ENCODE measurements around the gene COQ7.

The COQ7 gene

DNA sequence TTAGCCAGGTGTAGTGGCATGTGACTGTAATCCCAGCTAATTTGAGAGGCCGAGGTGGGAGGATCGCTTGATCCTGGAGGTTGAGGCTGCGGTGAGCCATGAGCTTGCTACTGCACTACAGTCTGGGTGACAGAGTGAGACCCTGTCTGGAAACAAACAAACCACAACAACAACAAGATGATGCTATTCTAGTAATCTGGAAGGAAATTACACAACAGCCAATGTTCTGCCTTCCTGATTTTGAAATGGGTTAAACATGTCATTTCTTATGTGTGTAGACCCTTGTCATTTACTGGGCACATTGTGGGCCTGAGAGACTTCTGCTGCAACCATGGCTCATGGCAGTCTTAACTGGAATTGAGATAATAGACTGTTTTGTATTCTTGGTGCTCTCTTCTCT, 5.9 kb downstream of the COQ7 start:
- TF ChIP-seq, protein P1, sequence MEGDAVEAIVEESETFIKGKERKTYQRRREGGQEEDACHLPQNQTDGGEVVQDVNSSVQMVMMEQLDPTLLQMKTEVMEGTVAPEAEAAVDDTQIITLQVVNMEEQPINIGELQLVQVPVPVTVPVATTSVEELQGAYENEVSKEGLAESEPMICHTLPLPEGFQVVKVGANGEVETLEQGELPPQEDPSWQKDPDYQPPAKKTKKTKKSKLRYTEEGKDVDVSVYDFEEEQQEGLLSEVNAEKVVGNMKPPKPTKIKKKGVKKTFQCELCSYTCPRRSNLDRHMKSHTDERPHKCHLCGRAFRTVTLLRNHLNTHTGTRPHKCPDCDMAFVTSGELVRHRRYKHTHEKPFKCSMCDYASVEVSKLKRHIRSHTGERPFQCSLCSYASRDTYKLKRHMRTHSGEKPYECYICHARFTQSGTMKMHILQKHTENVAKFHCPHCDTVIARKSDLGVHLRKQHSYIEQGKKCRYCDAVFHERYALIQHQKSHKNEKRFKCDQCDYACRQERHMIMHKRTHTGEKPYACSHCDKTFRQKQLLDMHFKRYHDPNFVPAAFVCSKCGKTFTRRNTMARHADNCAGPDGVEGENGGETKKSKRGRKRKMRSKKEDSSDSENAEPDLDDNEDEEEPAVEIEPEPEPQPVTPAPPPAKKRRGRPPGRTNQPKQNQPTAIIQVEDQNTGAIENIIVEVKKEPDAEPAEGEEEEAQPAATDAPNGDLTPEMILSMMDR (IDR thresholded peaks at IDR 0.05; ENCODE audit: borderline replicate concordance, insufficient read depth, low read depth, low read length) = no peak
- no peak overlapping the region for H3K4me3 ChIP-seq (ENCODE audit: low read depth, low read length)

DNA sequence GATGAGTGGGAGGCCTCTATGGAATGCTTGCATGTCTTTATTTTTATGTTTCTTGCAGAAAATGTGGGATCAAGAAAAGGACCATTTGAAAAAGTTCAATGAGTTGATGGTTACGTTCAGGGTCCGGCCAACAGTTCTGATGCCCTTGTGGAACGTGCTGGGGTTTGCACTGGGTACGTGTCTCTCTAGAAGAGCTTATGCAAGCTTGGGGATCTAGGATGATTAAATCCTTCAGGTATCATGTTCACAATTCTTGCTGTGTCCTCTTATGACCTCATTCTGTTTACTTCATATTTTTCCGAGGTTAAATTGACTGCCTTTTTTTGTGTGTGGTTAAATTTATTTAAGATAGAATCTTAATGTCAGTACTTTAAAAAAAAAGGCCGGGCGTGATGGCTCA, 6.4 kb downstream of the COQ7 start:
- TF ChIP-seq, protein P1 (IDR thresholded peaks at IDR 0.05; ENCODE audit: borderline replicate concordance, insufficient read depth, low read depth, low read length) = no peak
- no peak overlapping the region for H3K4me3 ChIP-seq (ENCODE audit: low read depth, low read length)

DNA sequence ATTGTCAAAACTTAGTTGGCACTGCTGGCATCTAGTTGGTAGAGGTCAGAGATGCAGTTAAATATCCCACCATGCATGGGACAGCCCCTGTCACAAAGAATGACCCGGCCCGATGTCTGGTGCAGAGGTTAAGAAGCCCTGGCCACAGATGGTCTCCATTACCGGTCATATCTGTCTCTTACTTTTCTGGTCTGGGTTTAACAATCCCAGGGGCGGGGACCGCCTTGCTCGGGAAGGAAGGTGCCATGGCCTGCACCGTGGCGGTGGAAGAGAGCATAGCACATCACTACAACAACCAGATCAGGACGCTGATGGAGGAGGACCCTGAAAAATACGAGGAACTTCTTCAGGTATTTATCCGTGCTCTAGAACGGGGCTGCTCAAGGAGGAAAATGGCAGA, 8.1 kb downstream of the COQ7 start:
- H3K4me3 ChIP-seq (ENCODE audit: low read depth, low read length) = no peak overlapping the region
- TF ChIP-seq, protein P1 (IDR thresholded peaks at IDR 0.05; ENCODE audit: borderline replicate concordance, insufficient read depth, low read depth, low read length) = no peak

DNA sequence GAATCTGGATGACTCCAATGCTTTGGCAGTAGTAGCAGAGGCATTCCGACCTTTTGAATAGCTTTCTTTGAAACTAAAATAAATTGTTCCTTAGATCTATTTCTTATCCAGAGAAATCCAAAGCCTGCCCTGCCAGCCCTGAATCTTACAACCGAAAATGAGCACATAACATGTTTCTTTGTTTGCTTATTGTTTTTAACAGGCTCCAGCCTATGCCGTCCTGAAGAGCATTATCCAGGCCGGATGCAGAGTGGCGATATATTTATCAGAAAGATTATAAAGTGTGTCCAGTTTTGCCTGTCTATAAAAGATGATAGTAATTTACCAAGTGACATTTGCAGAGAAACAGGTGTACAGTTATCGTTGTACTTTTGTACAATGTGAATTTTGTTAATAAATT, 10.5 kb downstream of the COQ7 start:
- no peak overlapping the region for H3K4me3 ChIP-seq (ENCODE audit: low read depth, low read length)
- TF ChIP-seq, protein P1 (IDR thresholded peaks at IDR 0.05; ENCODE audit: borderline replicate concordance, insufficient read depth, low read depth, low read length) = no peak

DNA sequence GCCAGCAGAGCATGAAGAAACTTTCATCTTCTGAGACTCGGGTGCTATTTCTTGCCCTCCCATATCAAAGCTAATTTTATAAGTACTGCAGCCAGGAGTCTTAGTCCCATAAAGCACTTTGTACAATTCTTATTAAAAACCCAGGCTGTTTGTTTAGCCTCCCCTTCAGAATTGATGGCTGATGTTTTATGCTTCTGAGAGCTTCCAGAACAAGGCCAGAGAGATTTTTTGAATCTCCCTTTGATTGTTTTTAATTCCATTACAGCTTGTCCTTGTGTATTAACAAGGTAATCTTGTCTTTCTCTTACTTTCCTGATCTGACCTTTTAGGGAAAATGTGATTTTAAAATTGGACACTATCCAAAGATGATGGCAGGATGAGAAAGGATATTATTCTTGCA, 16.3 kb downstream of the COQ7 start:
- TF ChIP-seq, protein P1 (IDR thresholded peaks at IDR 0.05; ENCODE audit: borderline replicate concordance, insufficient read depth, low read depth, low read length) = no peak
- H3K4me3 ChIP-seq (ENCODE audit: low read depth, low read length) = no peak overlapping the region

DNA sequence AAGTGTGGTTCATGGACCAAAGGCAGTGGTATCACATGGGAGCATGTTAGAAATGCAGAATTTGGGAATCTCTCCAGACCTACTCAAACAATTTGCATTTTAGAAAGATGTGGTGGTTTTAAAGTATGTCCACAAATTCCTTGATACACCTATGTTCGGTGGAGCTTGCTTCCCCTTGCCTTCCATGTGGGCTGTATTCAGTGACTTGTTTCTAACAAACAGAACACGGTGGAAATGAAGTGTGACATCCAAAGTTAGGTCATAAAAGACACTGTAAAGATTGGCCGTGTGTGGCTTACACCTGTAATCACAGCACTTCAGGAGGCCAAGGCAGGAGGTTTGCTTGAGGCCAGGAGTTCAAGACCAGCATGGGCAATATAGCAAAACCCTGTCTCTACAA, 16.7 kb downstream of the COQ7 start:
- no peak overlapping the region for H3K4me3 ChIP-seq (ENCODE audit: low read depth, low read length)
- TF ChIP-seq, protein P1 (IDR thresholded peaks at IDR 0.05; ENCODE audit: borderline replicate concordance, insufficient read depth, low read depth, low read length) = no peak

DNA sequence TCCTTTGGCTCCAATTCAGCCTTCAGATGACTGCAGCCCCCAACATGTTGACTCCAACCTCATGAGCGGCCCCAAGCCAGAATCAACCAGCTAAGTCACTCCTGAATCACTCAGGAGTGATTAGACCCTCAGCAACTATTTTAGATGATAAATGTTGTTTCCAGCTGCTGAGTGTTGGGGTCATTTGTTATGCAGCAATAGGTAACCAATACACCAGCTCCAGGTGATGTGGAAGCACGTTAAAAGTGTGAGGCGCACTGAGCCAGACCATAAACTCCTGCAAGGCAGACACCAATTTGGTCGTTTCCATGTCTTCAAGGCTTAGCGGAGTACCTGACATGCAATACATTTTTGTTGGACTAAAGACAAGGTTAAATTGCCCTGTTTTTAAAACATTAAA, 17.5 kb downstream of the COQ7 start:
- H3K4me3 ChIP-seq (ENCODE audit: low read depth, low read length) = no peak overlapping the region
- TF ChIP-seq, protein P1 (IDR thresholded peaks at IDR 0.05; ENCODE audit: borderline replicate concordance, insufficient read depth, low read depth, low read length) = no peak

All from GM12875 (cell line).